K562 (cell line): ENCODE data around the gene UNKL. TPM values are rescaled to one million over a fixed set of nuclear protein-coding genes. Genes with fewer than 3 reads are reported as not detected.

ENCODE experiments used
- ATAC-seq: fragments of 200-7000 bp; cut with Tn5 transposase; 3 replicates; pipeline ENCODE4 v1.9.1; 2020; ENCODE audit warnings: moderate library complexity
- BruUV-seq: library from RNA; stranded (reverse); fragments of 400-500 nt; replicated peaks from 2 replicates; lab custom pipeline; 2021; lab: Mats Ljungman, UMichigan
- CTCF ChIA-PET: fragments of 300-600 bp; formaldehyde crosslinking; extraction: SDS; loops from one replicate; lab custom pipeline; 2021; ENCODE audit warnings: low intra/inter-chr PET ratio; lab: Yijun Ruan, JAX
- POLR2A ChIA-PET: fragments of 300-600, 350-650 bp; sonication (Branson Sonifier 250); formaldehyde crosslinking; extraction: SDS; loops from one replicate; lab custom pipeline; 2021; ENCODE audit warnings: antibody characterized with exemption, inconsistent platforms; lab: Yijun Ruan, JAX
- DNase-seq, 4 experiments: peaks; one replicate each; pipeline versions ENCODE4 v3.0.0 to v3.0.0-alpha.2; 2011 to 2018; ENCODE audit warnings: low spot score in 3 of 4, mixed read lengths in 3 of 4; ENCODE audit errors: extremely low read depth in 1 of 4
- FAIRE-seq: peaks from 2 replicates; lab custom pipeline; 2011; peaks lifted over from hg19 to GRCh38; lab: Jason Lieb, UNC
- H2AFZ ChIP-seq: 2 replicates; pipeline ENCODE4 v1.6.0; 2011; ENCODE audit warnings: low read depth, low read length, control low read depth, inconsistent platforms
- H3K27ac ChIP-seq: fragments of 200-600 bp; 3 replicates; pipeline ENCODE4 v1.8.0; 2011; ENCODE audit warnings: low read depth, mild to moderate bottlenecking, control low read depth, inconsistent platforms, low read length, moderate library complexity, mixed read lengths; ENCODE audit errors: extremely low read depth
- H3K27me3 ChIP-seq, 2 experiments: fragments of 300-600 bp in 1 of 2; 2 replicates in 1 of 2; 3 replicates in 1 of 2; pipeline versions ENCODE4 v1.6.0 to v1.8.0; 2011; ENCODE audit warnings: inconsistent platforms in 2 of 2, low read length in 2 of 2, mild to moderate bottlenecking in 1 of 2, mixed read lengths in 1 of 2, moderate library complexity in 1 of 2; ENCODE audit not compliant: control insufficient read depth in 2 of 2, insufficient read depth in 2 of 2
- H3K36me3 ChIP-seq: fragments of 300-600 bp; 3 replicates; pipeline ENCODE4 v1.8.0; 2011; ENCODE audit warnings: mild to moderate bottlenecking, low read length, inconsistent platforms; ENCODE audit not compliant: control insufficient read depth, insufficient read depth
- H3K4me1 ChIP-seq, 2 experiments: fragments of 200-600 bp in 1 of 2; replicated peaks in 1 of 2; 2 replicates in 1 of 2; 3 replicates in 1 of 2; pipeline versions ENCODE4 v1.5.1 to v1.8.0; 2011; ENCODE audit warnings: inconsistent platforms in 2 of 2, low read length in 2 of 2, mild to moderate bottlenecking in 1 of 2, mixed read lengths in 1 of 2, moderate library complexity in 1 of 2; ENCODE audit not compliant: control insufficient read depth in 2 of 2, insufficient read depth in 2 of 2
- H3K4me2 ChIP-seq: 2 replicates; pipeline ENCODE4 v1.6.1; 2011; ENCODE audit warnings: low read length, control low read depth, inconsistent platforms, mixed read lengths; ENCODE audit not compliant: insufficient read depth
- H3K4me3 ChIP-seq: fragments of 200-600 bp; sonication (generic), shearing (Covaris generic); 2 replicates; pipeline ENCODE4 v1.5.1; 2016; ENCODE audit warnings: control low read depth, inconsistent platforms
- H3K79me2 ChIP-seq: fragments of 200-600 bp; 3 replicates; pipeline ENCODE4 v1.8.0; 2011; ENCODE audit warnings: low read length, inconsistent platforms; ENCODE audit not compliant: control insufficient read depth, insufficient read depth
- H3K9ac ChIP-seq, 2 experiments: 2 replicates each; pipeline versions ENCODE4 v1.6.0 to v1.6.1; 2011; ENCODE audit warnings: low read depth in 2 of 2, low read length in 2 of 2, control low read depth in 1 of 2, inconsistent platforms in 1 of 2, mild to moderate bottlenecking in 1 of 2, mixed read lengths in 1 of 2; ENCODE audit not compliant: insufficient read depth in 1 of 2
- H3K9me1 ChIP-seq: one replicate; pipeline ENCODE4 v1.6.0; 2011; ENCODE audit warnings: inconsistent platforms, mild to moderate bottlenecking, low read length, moderate library complexity; ENCODE audit not compliant: control insufficient read depth, insufficient read depth
- H3K9me3 ChIP-seq: replicated peaks from 2 replicates; pipeline ENCODE4 v1.5.1; 2011; ENCODE audit warnings: low read depth, low read length, inconsistent platforms; ENCODE audit not compliant: control insufficient read depth, insufficient read depth
- H4K20me1 ChIP-seq: replicated peaks from 2 replicates; pipeline ENCODE4 v1.6.1; 2011; ENCODE audit warnings: low read length, inconsistent platforms, mixed read lengths; ENCODE audit not compliant: control insufficient read depth, insufficient read depth
- AFF1 ChIP-seq, 2 experiments: fragments of 450-650 bp; IDR thresholded peaks; 2 replicates each; pipeline ENCODE4 v1.6.1; 2018; ENCODE audit warnings: mild to moderate bottlenecking in 2 of 2, low read depth in 1 of 2; ENCODE audit not compliant: partially characterized antibody in 2 of 2
- BHLHE40 ChIP-seq: IDR thresholded peaks from 2 replicates; pipeline ENCODE4 v1.6.1; 2011; ENCODE audit warnings: low read length, improper control_type of control experiment
- BRF2 ChIP-seq: IDR thresholded peaks from 3 replicates; pipeline ENCODE4 v1.6.1; 2011; ENCODE audit warnings: borderline replicate concordance, mild to moderate bottlenecking; ENCODE audit not compliant: insufficient read length, insufficient read depth
- CBX3 ChIP-seq, 2 experiments: IDR thresholded peaks; 1 replicate in 1 of 2; 2 replicates in 1 of 2; pipeline ENCODE4 v1.6.1; 2012; ENCODE audit warnings: inconsistent platforms in 2 of 2, low read length in 2 of 2, borderline replicate concordance in 1 of 2, control low read depth in 1 of 2
- TRIM25 ChIP-seq: fragments of 450-650 bp; IDR thresholded peaks from 2 replicates; pipeline ENCODE4 v1.7.0; 2016; ENCODE audit warnings: borderline replicate concordance
- WGBS: fragments of 100-300 bp; shearing (Covaris generic); methylation state at CpG from one replicate; pipeline ENCODE4 v1.1.6; 2016; ENCODE audit warnings: low coverage, mixed read lengths; ENCODE audit not compliant: insufficient coverage; ENCODE audit errors: missing lambda C conversion rate; 5-methylcytosine and 5-hydroxymethylcytosine counted together
- in situ Hi-C: fragments of 300-500 bp; cut with MboI; formaldehyde crosslinking; loops from 4 replicates; pipeline ENCODE4 v1.15.0; 2018; ENCODE audit warnings: inconsistent platforms, mixed read lengths
- intact Hi-C: fragments of 100-400 bp; cut with micrococcal nuclease; formaldehyde crosslinking; loops from 2 replicates; pipeline ENCODE4 v1.14.2; 2022
- polyA plus RNA-seq, 8 experiments: library from polyadenylated mRNA; depleted of rRNA in 4 of 8; stranded (reverse) in 5 of 8; unstranded in 3 of 8; fragments of >200 nt; fragmentation: Nextera tagmentation in 2 of 8; fragmentation: Illumina TruSeq in 1 of 8; extraction: Ambion mirVana in 2 of 8; extraction: Trizol in 1 of 8; gene quantifications; 2 replicates each; pipeline versions ENCODE4 v1.2.1 to v1.2.3, GENCODE V29; 2011 to 2014; ENCODE audit warnings: inconsistent platforms in 1 of 8, missing spikeins in 1 of 8
- total RNA-seq, 7 experiments: library from RNA; depleted of rRNA in 6 of 7; stranded (reverse); fragments of >200 nt in 6 of 7; fragmentation: Illumina TruSeq in 2 of 7; extraction: Trizol in 2 of 7; gene quantifications; 2 replicates each; pipeline versions ENCODE4 v1.2.1 to v1.2.3, GENCODE V29; 2011 to 2021; ENCODE audit warnings: low replicate concordance in 1 of 7
- TF ChIP-seq, protein P1 (sequence below): fragments of 250-450 bp; sonication (Bioruptor Pico); IDR thresholded peaks from 2 replicates; pipeline ENCODE4 v1.5.0; 2021
- TF ChIP-seq, protein P2 (sequence below): sonication (generic); formaldehyde crosslinking; IDR thresholded peaks from 2 replicates; pipeline ENCODE4 v1.5.0; 2020; ENCODE audit warnings: missing genetic modification reagents
- TF ChIP-seq, protein P3 (sequence below), 3 experiments: fragments of 200-800 bp in 1 of 3; sonication (Bioruptor generic) in 1 of 3; sonication (generic) in 1 of 3; formaldehyde crosslinking in 1 of 3; IDR thresholded peaks; 2 replicates each; pipeline versions ENCODE4 v1.6.1 to v1.8.0; 2016 to 2022; ENCODE audit warnings: mild to moderate bottlenecking in 2 of 3, missing compliant biosample characterization in 2 of 3, missing genetic modification characterization in 2 of 3, missing genetic modification reagents in 1 of 3

The UNKL gene
- total and polyA plus RNA-seq, 9 of the 15 experiments (the other 6 are each of a cell fraction or from before 2014, with no cell fraction given), result 0.37 to 30.2 (median 5.1) TPM

GRCh38 chr16:1453316-1453715 lies 38.8 kb upstream of the UNKL start:
- DNase-seq (no peak), ATAC-seq (no peak), FAIRE-seq (no peak)
- BruUV-seq, result TSS peak; percentile 31
- intact Hi-C loops, result no loop called here
- no peaks in the 10 kb centered on the region for H3K79me2 ChIP-seq
- in situ Hi-C loops, result no loop called here
- H4K20me1 ChIP-seq, result no peaks in the 10 kb centered on the region
- peaks cover 2% of the 10 kb centered on the region for H3K9me1 ChIP-seq
- ChIA-PET POLR2A (interaction anchor here (1.4 kb wide), 1 partner anchor 9 kb away, joined by 4 read pairs; no protein-coding TSS in a partner anchor), CTCF (interaction anchor here (0.6 kb wide), 1 partner anchor 659 kb away, joined by 3 read pairs; no protein-coding TSS in a partner anchor)
- H3K36me3 ChIP-seq, result peaks cover 83% of the 10 kb centered on the region; the same call in 2 of the 3 replicates
- no peak overlapping the region; a peak in 1 of 4 replicates for H3K9ac ChIP-seq
- no peak overlapping the region for H2AFZ ChIP-seq
- no peak overlapping the region for H3K4me2 ChIP-seq
- WGBS, result 94% methylated on average over 13 of the region's 19 CpGs
- H3K27me3 ChIP-seq, result no peaks in the 10 kb centered on the region
- no peaks in the 10 kb centered on the region for H3K9me3 ChIP-seq
- no peak overlapping the region for H3K4me3 ChIP-seq
- no peak overlapping the region for H3K27ac ChIP-seq
- H3K4me1 ChIP-seq, result peaks cover 0 to 19% of the 10 kb centered on the region in 2 experiments; a peak in 2 of 5 replicates
- TF ChIP-seq, protein P1, sequence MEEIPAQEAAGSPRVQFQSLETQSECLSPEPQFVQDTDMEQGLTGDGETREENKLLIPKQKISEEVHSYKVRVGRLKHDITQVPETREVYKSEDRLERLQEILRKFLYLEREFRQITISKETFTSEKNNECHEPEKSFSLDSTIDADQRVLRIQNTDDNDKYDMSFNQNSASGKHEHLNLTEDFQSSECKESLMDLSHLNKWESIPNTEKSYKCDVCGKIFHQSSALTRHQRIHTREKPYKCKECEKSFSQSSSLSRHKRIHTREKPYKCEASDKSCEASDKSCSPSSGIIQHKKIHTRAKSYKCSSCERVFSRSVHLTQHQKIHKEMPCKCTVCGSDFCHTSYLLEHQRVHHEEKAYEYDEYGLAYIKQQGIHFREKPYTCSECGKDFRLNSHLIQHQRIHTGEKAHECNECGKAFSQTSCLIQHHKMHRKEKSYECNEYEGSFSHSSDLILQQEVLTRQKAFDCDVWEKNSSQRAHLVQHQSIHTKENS, result no peak
- TF ChIP-seq AFF1 (IDR thresholded peaks at IDR 0.05; ENCODE audit: low read depth in 1 of 2, partially characterized antibody in 2 of 2) (no peak), TRIM25 (no peak), BRF2 (no peak), BHLHE40 (no peak), CBX3 (IDR thresholded peaks at IDR 0.05; ENCODE audit: borderline replicate concordance in 1 of 2, low read length in 2 of 2) (no peak)
- TF ChIP-seq, protein P2, sequence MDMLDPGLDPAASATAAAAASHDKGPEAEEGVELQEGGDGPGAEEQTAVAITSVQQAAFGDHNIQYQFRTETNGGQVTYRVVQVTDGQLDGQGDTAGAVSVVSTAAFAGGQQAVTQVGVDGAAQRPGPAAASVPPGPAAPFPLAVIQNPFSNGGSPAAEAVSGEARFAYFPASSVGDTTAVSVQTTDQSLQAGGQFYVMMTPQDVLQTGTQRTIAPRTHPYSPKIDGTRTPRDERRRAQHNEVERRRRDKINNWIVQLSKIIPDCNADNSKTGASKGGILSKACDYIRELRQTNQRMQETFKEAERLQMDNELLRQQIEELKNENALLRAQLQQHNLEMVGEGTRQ (CRISPR knock-in tag), result no peak
- TF ChIP-seq, protein P3, sequence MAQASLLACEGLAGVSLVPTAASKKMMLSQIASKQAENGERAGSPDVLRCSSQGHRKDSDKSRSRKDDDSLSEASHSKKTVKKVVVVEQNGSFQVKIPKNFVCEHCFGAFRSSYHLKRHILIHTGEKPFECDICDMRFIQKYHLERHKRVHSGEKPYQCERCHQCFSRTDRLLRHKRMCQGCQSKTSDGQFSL (CRISPR knock-in tag; IDR thresholded peaks at IDR 0.05), result no peak
- TF ChIP-seq, protein P3 (tag; IDR thresholded peaks at IDR 0.05), result no peak
